Ammon's horn (tissue), 1 donor: ENCODE measurements around the gene FBXO47.
"Not testable (repeated sequence)": the region's sequence is repeated elsewhere in the genome, so short reads cannot be mapped to it uniquely, and the experiment has no call there.

Source experiments
- DNase-seq: peaks from one replicate; pipeline ENCODE4 v3.0.0-alpha.2; 2016; ENCODE audit warnings: low spot score

Gene FBXO47

GRCh38 chr17:38922538-38923297 lies 44.5 kb downstream of the FBXO47 start:
- DNase-seq, result peak; percentile 75

GRCh38 chr17:38921756-38922411 lies 45.3 kb downstream of the FBXO47 start:
- no peak for DNase-seq

GRCh38 chr17:38920374-38921291 lies 46.6 kb downstream of the FBXO47 start:
- DNase-seq, result no peak

GRCh38 chr17:38919316-38920078 lies 47.7 kb downstream of the FBXO47 start:
- DNase-seq, result no peak

- DNase-seq, result no peak
Measured at GRCh38 chr17:38918916-38919315, 48.3 kb downstream of the FBXO47 start.

GRCh38 chr17:38918129-38918913 lies 48.9 kb downstream of the FBXO47 start:
- no peak for DNase-seq

- DNase-seq, result no peak
Measured at GRCh38 chr17:38917259-38917658, 49.9 kb downstream of the FBXO47 start.

GRCh38 chr17:38916771-38917170 lies 50.4 kb downstream of the FBXO47 start:
- DNase-seq, result no peak

GRCh38 chr17:38915639-38915995 lies 51.6 kb downstream of the FBXO47 start:
- DNase-seq, result no peak

GRCh38 chr17:38914741-38915638 lies 52.2 kb downstream of the FBXO47 start:
- DNase-seq, result no peak

GRCh38 chr17:38912221-38912813 lies 54.9 kb downstream of the FBXO47 start:
- no peak for DNase-seq

GRCh38 chr17:38911731-38912081 lies 55.5 kb downstream of the FBXO47 start:
- not testable (repeated sequence) for DNase-seq

- DNase-seq, result no peak
Measured at GRCh38 chr17:38911081-38911730, 56.0 kb downstream of the FBXO47 start.

GRCh38 chr17:38910325-38910724 lies 56.9 kb downstream of the FBXO47 start:
- DNase-seq, result no peak

- no peak for DNase-seq
Measured at GRCh38 chr17:38908676-38909181, 58.5 kb downstream of the FBXO47 start.

- DNase-seq, result no peak
Measured at GRCh38 chr17:38907930-38908675, 59.1 kb downstream of the FBXO47 start.

- no peak for DNase-seq
Measured at GRCh38 chr17:38906460-38907228, 60.6 kb downstream of the FBXO47 start.
